ENCODE measurements around the gene ST6GAL2.

ST6GAL2 gene

GRCh38 chr2:106800180-106800579 is 85.8 kb downstream of the ST6GAL2 start:
- no peak overlapping the region for H3K4me3 ChIP-seq (ENCODE audit: low read depth, low read length)
- TF ChIP-seq, protein P1, sequence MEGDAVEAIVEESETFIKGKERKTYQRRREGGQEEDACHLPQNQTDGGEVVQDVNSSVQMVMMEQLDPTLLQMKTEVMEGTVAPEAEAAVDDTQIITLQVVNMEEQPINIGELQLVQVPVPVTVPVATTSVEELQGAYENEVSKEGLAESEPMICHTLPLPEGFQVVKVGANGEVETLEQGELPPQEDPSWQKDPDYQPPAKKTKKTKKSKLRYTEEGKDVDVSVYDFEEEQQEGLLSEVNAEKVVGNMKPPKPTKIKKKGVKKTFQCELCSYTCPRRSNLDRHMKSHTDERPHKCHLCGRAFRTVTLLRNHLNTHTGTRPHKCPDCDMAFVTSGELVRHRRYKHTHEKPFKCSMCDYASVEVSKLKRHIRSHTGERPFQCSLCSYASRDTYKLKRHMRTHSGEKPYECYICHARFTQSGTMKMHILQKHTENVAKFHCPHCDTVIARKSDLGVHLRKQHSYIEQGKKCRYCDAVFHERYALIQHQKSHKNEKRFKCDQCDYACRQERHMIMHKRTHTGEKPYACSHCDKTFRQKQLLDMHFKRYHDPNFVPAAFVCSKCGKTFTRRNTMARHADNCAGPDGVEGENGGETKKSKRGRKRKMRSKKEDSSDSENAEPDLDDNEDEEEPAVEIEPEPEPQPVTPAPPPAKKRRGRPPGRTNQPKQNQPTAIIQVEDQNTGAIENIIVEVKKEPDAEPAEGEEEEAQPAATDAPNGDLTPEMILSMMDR (IDR thresholded peaks at IDR 0.05; ENCODE audit: low read depth, low read length) = no peak
- DNase-seq (ENCODE audit: low read depth, low spot score) = no peak
- in situ Hi-C loops (cut with HindIII; ENCODE audit: low sequenced_read_pairs) = no loop called here

GRCh38 chr2:106798826-106799552 is 87.0 kb downstream of the ST6GAL2 start:
- H3K4me3 ChIP-seq (ENCODE audit: low read depth, low read length) = no peak overlapping the region
- TF ChIP-seq, protein P1 (IDR thresholded peaks at IDR 0.05; ENCODE audit: low read depth, low read length) = no peak
- DNase-seq (ENCODE audit: low read depth, low spot score) = no peak
- in situ Hi-C loops (cut with HindIII; ENCODE audit: low sequenced_read_pairs) = no loop called here

GRCh38 chr2:106797494-106797893 is 88.5 kb downstream of the ST6GAL2 start:
- no peak for DNase-seq (ENCODE audit: low read depth, low spot score)
- in situ Hi-C loops (cut with HindIII; ENCODE audit: low sequenced_read_pairs) = no loop called here
- TF ChIP-seq, protein P1 (IDR thresholded peaks at IDR 0.05; ENCODE audit: low read depth, low read length) = no peak
- no peak overlapping the region for H3K4me3 ChIP-seq (ENCODE audit: low read depth, low read length)

DNA sequence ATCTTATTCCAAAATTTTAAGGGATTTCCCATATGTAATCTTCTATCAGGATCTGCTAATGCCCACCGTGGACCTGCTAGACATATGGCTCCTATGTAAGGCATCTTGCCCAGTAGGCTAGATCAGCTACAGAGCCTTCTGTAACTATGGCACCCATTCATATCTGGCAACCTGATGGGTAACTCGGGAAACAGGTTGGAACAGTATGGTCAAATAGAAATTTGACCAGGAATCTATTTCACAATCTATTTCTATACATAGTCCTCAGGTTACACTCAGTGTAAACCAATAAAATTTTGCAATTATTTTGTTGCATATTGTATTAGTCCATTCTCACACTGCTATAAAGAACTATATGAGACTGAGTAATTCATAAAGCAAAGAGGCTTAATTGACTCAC is 93.3 kb downstream of the ST6GAL2 start:
- DNase-seq (ENCODE audit: low read depth, low spot score) = no peak
- no peak overlapping the region for H3K4me3 ChIP-seq (ENCODE audit: low read depth, low read length)
- TF ChIP-seq, protein P1 (IDR thresholded peaks at IDR 0.05; ENCODE audit: low read depth, low read length) = no peak
- in situ Hi-C loops (cut with HindIII; ENCODE audit: low sequenced_read_pairs) = no loop called here

DNA sequence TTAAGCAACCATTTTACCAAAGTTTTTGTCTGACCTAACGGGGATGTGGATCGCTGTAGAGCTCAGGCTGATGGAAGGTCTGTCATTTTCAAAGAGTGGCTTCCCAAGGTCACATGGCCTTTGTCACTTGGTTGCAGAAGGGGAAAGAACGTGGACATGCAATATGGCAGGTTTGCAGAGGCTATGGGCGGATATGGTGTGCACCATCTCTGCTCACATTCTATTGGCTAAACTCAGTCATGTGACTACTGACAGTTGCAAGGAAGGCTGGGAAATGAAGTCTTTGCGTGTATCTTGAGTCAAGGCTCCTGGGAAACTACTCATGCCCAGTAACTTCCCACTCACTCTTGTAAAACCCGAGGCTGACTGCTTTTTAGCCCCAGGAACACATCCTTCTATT is 96.8 kb downstream of the ST6GAL2 start:
- no peak overlapping the region for H3K4me3 ChIP-seq (ENCODE audit: low read depth, low read length)
- TF ChIP-seq, protein P1 (IDR thresholded peaks at IDR 0.05; ENCODE audit: low read depth, low read length) = no peak
- no peak for DNase-seq (ENCODE audit: low read depth, low spot score)
- in situ Hi-C loops (cut with HindIII; ENCODE audit: low sequenced_read_pairs) = no loop called here

DNA sequence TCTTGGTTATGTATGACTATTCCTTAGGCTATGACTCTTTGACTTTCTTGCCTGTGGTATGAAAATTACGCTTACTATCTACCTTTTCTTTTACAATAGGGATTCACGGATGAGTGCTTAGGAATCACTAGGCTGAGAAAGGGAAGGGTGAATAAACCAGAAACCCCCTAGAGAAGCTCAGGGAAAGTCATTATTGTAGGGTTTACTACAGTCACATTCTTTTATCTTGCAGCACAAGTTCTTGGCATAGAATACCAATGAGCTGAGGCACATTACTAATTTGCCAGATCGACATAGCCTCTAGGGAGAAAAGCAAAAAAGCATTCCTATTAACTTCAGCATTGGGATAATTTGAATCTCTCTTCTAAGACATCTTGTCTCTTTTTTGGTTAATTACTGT is 103.3 kb downstream of the ST6GAL2 start:
- H3K4me3 ChIP-seq (ENCODE audit: low read depth, low read length) = no peak overlapping the region
- TF ChIP-seq, protein P1 (IDR thresholded peaks at IDR 0.05; ENCODE audit: low read depth, low read length) = no peak
- in situ Hi-C loops (cut with HindIII; ENCODE audit: low sequenced_read_pairs) = no loop called here
- no peak for DNase-seq (ENCODE audit: low read depth, low spot score)
